GM18873 (cell line): ENCODE data around the gene DMRTB1.

Experiments used
- ATAC-seq: cut with Tn5 transposase; IDR thresholded peaks from one replicate; pipeline ENCODE4 v1.9.1; 2021; ENCODE audit warnings: mild to moderate bottlenecking, moderate library complexity, moderate number of reproducible peaks; ENCODE audit not compliant: unreplicated experiment, low FRiP score

DMRTB1 gene

GRCh38 chr1:53507116-53507820, 48.1 kb downstream of the DMRTB1 start:
- no peak for ATAC-seq

GRCh38 chr1:53508056-53508990, 49.1 kb downstream of the DMRTB1 start:
- ATAC-seq = no peak

GRCh38 chr1:53508991-53509666, 49.9 kb downstream of the DMRTB1 start:
- no peak for ATAC-seq

DNA sequence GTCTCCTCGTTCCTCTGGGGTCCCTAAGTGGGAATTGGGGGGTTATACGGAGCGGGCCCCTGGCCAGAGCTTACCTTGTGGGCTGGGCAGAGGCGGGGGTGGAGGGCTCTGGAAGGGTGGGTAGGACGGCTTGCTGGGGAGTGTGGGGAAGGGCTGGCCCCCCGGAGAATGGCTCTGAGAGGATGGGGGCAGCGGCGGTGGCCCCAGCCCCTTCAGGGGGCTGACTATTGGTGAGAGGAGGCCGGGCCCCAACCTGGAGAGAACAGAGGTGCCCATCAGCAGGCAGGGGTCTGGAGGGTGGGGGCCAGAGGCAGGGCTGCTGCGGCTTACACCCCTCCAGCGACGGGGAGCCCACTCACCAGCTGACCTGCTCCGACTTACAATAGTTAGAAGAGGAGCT, 50.6 kb downstream of the DMRTB1 start:
- no peak for ATAC-seq

- no peak for ATAC-seq
These were observed 51.0 kb downstream of the DMRTB1 start for GRCh38 chr1:53510215-53510614.

DNA sequence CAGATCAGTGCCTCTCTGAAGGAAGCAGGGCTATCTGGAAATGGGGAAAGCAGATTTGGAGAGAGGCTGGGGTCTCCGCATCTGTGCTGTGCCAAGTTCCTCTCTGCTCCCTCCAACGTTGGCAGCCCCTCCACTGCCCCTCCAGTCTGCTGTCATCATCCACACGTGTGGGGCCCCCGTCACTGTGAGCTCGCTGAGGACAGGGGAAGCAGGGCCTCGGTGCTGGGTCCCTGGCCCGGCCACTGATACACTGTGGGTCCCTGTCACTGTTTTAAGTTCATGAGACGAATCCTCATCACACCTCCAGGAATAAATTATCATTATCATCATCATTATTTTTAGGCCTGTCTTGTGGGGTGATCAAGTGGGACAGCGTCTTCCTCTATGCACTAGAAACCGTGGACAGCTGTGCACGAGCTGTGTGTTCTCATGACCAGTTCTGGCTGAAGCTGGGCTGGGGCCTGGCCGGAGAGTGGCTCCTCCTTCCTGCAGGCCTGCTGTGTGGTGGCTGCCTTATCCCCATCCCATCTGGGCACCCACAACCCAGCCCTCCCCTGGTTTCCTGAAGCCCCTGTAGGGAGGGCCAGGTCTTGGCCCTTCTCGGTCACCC, 52.2 kb downstream of the DMRTB1 start:
- ATAC-seq = no peak

DNA sequence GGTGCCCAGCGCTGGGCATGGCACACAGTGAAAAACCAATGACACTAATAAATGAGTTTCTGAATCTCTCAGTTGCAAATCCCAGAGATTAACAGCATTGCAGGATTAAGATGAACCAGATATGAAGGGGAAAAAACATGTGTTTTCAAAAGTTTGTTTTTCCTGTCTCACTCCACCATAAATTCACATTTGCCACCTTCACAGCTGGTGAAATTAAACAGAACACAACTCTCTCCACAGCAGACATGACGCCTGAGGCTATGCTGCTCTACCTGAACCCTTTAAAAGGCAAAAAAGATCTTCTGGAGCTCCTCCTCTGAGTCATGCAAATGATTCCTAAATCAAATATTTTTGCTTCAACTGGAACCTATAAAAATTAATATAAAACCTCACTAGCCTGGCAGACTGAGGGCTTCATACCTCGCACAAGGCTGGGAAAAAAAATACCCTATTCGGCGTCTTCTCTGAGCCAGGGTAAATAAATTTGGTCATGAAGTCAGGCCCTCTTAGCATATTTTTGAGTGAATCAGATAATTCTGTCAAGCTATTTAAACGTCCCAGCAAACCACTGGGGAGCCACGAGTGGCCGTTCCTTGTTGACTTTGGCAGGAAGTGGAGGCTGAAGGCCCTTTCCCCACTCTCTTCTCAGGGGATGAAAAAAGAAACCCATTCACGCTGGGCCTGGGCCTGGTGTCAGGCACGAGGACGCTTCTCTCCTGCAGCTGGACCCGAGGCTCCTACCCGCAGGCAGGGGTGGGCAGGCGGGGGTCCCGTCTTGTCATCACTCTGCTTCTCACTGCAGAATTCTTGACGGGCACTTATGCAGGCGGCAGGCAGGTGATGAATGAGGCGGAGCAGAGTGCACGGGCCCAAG, 53.0 kb downstream of the DMRTB1 start:
- ATAC-seq = no peak

GRCh38 chr1:53512807-53513755, 53.9 kb downstream of the DMRTB1 start:
- ATAC-seq = no peak

- ATAC-seq = no peak
These were observed 54.6 kb downstream of the DMRTB1 start for GRCh38 chr1:53513846-53514245.

- no peak for ATAC-seq
These were observed 55.2 kb downstream of the DMRTB1 start for GRCh38 chr1:53514436-53514835.

DNA sequence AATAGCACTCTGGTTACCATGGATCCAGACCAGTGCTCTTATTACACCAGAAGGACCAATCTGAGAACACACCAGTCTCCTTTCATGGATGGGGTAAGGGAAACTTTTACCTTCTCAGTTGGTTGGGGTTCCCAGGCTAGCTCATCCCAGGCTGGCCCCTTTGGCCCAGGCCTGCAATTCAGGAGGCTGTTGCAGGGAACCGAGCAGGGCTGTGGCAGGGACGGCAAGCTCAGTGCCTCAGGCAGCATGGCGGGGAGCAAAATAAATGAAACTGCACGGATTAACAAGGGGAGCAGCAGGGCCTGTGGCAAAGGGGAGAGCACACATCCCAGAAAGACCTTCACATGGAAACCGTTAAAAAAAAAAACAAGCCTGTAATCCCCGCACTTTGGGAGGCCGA, 57.0 kb downstream of the DMRTB1 start:
- no peak for ATAC-seq
